Measurements from ENCODE around the gene ITPK1. TPM values are rescaled to one million over a fixed set of nuclear protein-coding genes. Genes with fewer than 3 reads are reported as not detected.
A peak's percentile ranks its signal among the peaks of the same experiment; 100 is the strongest.

The ITPK1 gene
- total RNA-seq, 1 experiment from 2014 or later = 38.5 TPM

DNA sequence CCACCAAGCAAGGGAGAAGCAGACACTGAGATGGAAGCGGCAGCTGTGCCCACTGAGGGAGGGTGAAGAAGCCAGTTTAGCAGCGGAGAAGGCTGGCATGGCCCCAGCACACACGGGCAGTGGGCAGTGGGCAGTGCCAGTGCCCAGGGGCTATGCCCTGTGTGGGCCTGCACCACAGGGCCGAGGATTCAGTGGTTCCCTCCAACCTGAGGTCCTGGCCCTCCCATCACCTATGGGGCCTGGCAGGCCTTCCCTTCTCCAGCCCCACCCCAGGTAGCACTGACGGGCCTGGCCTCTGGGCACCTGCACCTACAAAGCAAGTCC, 81.1 kb downstream of the ITPK1 start:
- H3K36me3 ChIP-seq (ENCODE audit: insufficient read depth, low read length, poor library complexity, severe bottlenecking) = no peaks in the 10 kb centered on the region
- no peak overlapping the region for H3K27ac ChIP-seq (ENCODE audit: low read depth, low read length, poor library complexity, severe bottlenecking)
- intact Hi-C loops (cut with micrococcal nuclease; ENCODE audit: unreplicated experiment) = no loop called here
- ChIA-PET CTCF (interaction anchor here (1.6 kb wide), 1 partner anchor 79 kb away, joined by 3 read pairs; no protein-coding TSS in a partner anchor), POLR2A (ENCODE audit: low non-redundant PET) (no interaction called here)
- no TSS peak for BruUV-seq (replicated peaks)
- H3K4me3 ChIP-seq (ENCODE audit: low read depth, low read length, poor library complexity, severe bottlenecking) = no peak overlapping the region
- DNase-seq (ENCODE audit: low spot score) = no peak
- H3K27me3 ChIP-seq (replicated peaks; ENCODE audit: insufficient read depth, low read depth, low read length, poor library complexity) = no peaks in the 10 kb centered on the region
- H3K9me3 ChIP-seq (ENCODE audit: low read depth, low read length, poor library complexity, severe bottlenecking) = no peaks in the 10 kb centered on the region
- H3K4me1 ChIP-seq (ENCODE audit: insufficient read depth, low read length, poor library complexity, severe bottlenecking) = peaks cover under 1% of the 10 kb centered on the region
- no peak for TF ChIP-seq EZH2 (IDR thresholded peaks at IDR 0.05; ENCODE audit: borderline replicate concordance, low read depth, low read length, poor library complexity, severe bottlenecking)
- TF ChIP-seq, protein P1, sequence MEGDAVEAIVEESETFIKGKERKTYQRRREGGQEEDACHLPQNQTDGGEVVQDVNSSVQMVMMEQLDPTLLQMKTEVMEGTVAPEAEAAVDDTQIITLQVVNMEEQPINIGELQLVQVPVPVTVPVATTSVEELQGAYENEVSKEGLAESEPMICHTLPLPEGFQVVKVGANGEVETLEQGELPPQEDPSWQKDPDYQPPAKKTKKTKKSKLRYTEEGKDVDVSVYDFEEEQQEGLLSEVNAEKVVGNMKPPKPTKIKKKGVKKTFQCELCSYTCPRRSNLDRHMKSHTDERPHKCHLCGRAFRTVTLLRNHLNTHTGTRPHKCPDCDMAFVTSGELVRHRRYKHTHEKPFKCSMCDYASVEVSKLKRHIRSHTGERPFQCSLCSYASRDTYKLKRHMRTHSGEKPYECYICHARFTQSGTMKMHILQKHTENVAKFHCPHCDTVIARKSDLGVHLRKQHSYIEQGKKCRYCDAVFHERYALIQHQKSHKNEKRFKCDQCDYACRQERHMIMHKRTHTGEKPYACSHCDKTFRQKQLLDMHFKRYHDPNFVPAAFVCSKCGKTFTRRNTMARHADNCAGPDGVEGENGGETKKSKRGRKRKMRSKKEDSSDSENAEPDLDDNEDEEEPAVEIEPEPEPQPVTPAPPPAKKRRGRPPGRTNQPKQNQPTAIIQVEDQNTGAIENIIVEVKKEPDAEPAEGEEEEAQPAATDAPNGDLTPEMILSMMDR (conservative IDR thresholded peaks at IDR 0.05; ENCODE audit: low read depth, low read length) = no peak

DNA sequence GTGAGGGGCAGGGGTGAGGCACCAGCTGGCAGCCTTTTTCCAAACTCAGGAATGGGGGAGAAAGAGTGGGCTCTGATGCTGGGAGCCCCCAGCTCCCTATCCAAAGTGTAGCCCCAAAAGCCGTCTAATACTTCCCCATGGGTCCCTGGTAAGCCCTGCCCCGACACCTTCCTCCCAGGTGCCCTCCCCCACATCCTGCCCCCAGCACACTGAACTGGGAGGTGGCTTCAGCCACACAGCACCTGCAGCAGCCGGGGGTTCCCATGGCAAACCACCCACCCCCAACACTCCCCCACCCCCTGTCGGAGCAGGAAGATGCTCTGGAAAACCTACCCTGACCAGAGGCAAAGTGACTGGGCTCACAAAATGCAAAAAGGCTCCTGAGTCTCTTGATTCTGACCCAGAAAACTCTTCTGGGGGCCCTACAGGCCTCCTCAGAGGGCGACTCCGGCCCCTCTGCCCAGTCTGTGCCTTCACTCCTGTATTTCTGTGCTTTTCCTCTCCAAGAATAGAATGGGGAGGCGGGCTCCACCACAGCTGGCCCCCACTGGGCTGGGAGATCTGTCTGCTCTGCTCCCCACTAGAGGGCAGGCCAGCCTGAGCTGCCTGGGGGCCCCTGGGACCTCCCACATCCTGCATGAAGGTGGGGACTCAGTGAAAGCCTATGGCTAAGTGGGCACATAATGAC, 81.6 kb downstream of the ITPK1 start:
- intact Hi-C loops (cut with micrococcal nuclease; ENCODE audit: unreplicated experiment) = no loop called here
- CTCF ChIA-PET = interaction anchor here (0.6 to 1.6 kb wide), 2 partner anchors 79 to 80 kb away, joined by 3 read pairs; no protein-coding TSS in a partner anchor
- no peak for TF ChIP-seq EZH2 (IDR thresholded peaks at IDR 0.05; ENCODE audit: borderline replicate concordance, low read depth, low read length, poor library complexity, severe bottlenecking)
- TF ChIP-seq, protein P1 (conservative IDR thresholded peaks at IDR 0.05; ENCODE audit: low read depth, low read length) = peak; percentile 66
- H3K27ac ChIP-seq (ENCODE audit: low read depth, low read length, poor library complexity, severe bottlenecking) = no peak overlapping the region
- POLR2A ChIA-PET (ENCODE audit: low non-redundant PET) = no interaction called here
- DNase-seq (ENCODE audit: low spot score) = peak; percentile 19
- no peak overlapping the region for H3K4me3 ChIP-seq (ENCODE audit: low read depth, low read length, poor library complexity, severe bottlenecking)
- BruUV-seq (replicated peaks) = no TSS peak
- H3K36me3 ChIP-seq (ENCODE audit: insufficient read depth, low read length, poor library complexity, severe bottlenecking) = no peaks in the 10 kb centered on the region
- H3K9me3 ChIP-seq (ENCODE audit: low read depth, low read length, poor library complexity, severe bottlenecking) = no peaks in the 10 kb centered on the region
- H3K4me1 ChIP-seq (ENCODE audit: insufficient read depth, low read length, poor library complexity, severe bottlenecking) = no peaks in the 10 kb centered on the region
- H3K27me3 ChIP-seq (replicated peaks; ENCODE audit: insufficient read depth, low read depth, low read length, poor library complexity) = no peaks in the 10 kb centered on the region

DNA sequence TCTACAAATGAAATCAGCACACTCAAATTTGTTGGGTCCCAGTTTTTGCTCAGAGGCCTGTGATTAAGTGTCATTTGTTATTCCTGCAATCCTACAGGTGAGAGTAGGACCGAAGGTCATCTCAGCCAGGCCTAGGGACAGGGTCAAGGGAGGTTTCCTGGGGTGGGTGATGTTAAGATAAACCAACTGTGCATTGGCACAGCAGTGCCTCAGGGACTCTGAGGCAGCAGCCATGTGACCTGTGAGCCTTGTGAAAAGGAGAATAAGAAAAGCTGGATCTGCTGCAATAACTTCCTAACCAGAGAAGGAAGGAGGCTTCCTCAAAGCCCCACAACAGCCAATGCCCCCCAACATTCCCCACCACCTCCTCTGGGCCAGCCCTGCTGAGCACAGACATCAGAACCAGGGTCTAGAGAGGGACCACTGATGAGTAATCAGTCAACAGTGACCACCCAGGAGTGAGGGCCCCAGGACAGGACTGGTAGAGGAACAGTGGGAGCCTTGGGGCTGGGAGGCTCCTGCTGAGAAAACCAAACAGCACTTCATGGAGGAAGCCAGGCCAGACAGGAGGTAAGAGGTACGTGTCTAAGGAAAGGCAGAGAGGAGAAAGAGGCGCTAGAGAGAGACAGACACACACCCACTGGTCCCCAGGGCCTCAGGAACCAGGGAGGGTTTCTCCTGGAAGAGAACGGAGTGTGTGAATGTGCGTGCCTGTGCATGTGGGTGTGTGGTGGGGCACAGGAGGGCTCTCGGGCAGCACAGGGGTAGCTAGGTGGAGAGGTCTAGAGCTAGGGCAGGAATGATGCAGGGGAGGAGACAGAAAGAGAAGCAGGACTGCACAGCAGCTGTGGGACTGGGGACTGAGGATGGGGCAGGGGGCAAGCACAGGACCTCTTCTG, 82.4 kb downstream of the ITPK1 start:
- POLR2A ChIA-PET (ENCODE audit: low non-redundant PET) = no interaction called here
- Histone ChIP-seq H3K27ac (ENCODE audit: low read depth, low read length, poor library complexity, severe bottlenecking) (no peak overlapping the region), H3K9me3 (ENCODE audit: low read depth, low read length, poor library complexity, severe bottlenecking) (no peaks in the 10 kb centered on the region), H3K36me3 (ENCODE audit: insufficient read depth, low read length, poor library complexity, severe bottlenecking) (no peaks in the 10 kb centered on the region), H3K4me3 (ENCODE audit: low read depth, low read length, poor library complexity, severe bottlenecking) (no peak overlapping the region), H3K27me3 (replicated peaks; ENCODE audit: insufficient read depth, low read depth, low read length, poor library complexity) (no peaks in the 10 kb centered on the region), H3K4me1 (ENCODE audit: insufficient read depth, low read length, poor library complexity, severe bottlenecking) (no peaks in the 10 kb centered on the region)
- no TSS peak for BruUV-seq (replicated peaks)
- intact Hi-C loops (cut with micrococcal nuclease; ENCODE audit: unreplicated experiment) = no loop called here
- TF ChIP-seq EZH2 (IDR thresholded peaks at IDR 0.05; ENCODE audit: borderline replicate concordance, low read depth, low read length, poor library complexity, severe bottlenecking) = no peak
- TF ChIP-seq, protein P1 (conservative IDR thresholded peaks at IDR 0.05; ENCODE audit: low read depth, low read length) = no peak
- DNase-seq (ENCODE audit: low spot score) = no peak
- CTCF ChIA-PET = interaction anchor here (0.6 kb wide), 1 partner anchor 80 kb away, joined by 3 read pairs; no protein-coding TSS in a partner anchor

Measured in A673 (cell line).